Neural progenitor cell (in vitro differentiated cells): ENCODE measurements around the gene CGREF1.

ENCODE experiments used
- EZH2 ChIP-seq: fragments of 200-600 bp; sonication (generic); IDR thresholded peaks from 2 replicates; pipeline ENCODE4 v1.6.1; 2017; ENCODE audit warnings: antibody characterized with exemption, mild to moderate bottlenecking, moderate library complexity
- EZH2phosphoT487 ChIP-seq: fragments of 200-600 bp; sonication (generic); IDR thresholded peaks from 2 replicates; pipeline ENCODE4 v1.6.1; 2017; ENCODE audit warnings: antibody characterized with exemption
- TF ChIP-seq, protein P1 (sequence below): fragments of 200-600 bp; sonication (generic); IDR thresholded peaks from 2 replicates; pipeline ENCODE4 v1.5.1; 2017; ENCODE audit warnings: antibody characterized with exemption, mild to moderate bottlenecking

DNA sequence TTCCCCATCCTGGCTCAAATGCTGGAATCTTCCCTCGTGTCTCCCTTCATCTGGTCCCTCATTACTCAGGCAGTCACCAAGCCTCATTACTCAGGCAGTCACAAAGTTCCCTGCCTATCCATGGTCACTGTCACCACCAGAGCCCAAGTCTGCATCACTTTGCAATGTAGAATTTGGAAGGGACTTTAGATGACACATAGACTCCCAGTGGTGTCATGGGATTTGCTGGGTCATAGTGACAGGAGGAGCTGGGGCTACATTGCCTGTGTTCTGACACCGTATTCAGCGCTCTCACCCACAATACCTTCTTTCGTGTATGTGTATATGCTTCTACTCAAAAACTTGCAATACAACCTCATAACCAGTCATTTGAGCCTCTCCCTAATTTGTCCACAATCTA is 42.6 kb downstream of the CGREF1 start:
- TF ChIP-seq, protein P1, sequence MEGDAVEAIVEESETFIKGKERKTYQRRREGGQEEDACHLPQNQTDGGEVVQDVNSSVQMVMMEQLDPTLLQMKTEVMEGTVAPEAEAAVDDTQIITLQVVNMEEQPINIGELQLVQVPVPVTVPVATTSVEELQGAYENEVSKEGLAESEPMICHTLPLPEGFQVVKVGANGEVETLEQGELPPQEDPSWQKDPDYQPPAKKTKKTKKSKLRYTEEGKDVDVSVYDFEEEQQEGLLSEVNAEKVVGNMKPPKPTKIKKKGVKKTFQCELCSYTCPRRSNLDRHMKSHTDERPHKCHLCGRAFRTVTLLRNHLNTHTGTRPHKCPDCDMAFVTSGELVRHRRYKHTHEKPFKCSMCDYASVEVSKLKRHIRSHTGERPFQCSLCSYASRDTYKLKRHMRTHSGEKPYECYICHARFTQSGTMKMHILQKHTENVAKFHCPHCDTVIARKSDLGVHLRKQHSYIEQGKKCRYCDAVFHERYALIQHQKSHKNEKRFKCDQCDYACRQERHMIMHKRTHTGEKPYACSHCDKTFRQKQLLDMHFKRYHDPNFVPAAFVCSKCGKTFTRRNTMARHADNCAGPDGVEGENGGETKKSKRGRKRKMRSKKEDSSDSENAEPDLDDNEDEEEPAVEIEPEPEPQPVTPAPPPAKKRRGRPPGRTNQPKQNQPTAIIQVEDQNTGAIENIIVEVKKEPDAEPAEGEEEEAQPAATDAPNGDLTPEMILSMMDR: no peak
- TF ChIP-seq EZH2 (no peak), EZH2phosphoT487 (no peak)
